GM23338 (cell line): Measurements from ENCODE around the gene TRPM2. TPM values are rescaled to one million over a fixed set of nuclear protein-coding genes. Genes with fewer than 3 reads are reported as not detected.

Source experiments
- ATAC-seq: fragments of 200-7000 bp; cut with Tn5 transposase; 3 replicates; pipeline ENCODE4 v1.9.1; 2020
- DNase-seq: peaks from one replicate; pipeline ENCODE4 v3.0.0-alpha.2; 2015; ENCODE audit warnings: low spot score
- H2AFZ ChIP-seq: fragments of 200-600 bp; sonication (generic); 2 replicates; pipeline ENCODE4 v1.8.0; 2016; ENCODE audit warnings: antibody characterized with exemption, mild to moderate bottlenecking, moderate library complexity
- H3F3A ChIP-seq: fragments of 200-600 bp; sonication (generic); replicated peaks from 2 replicates; pipeline ENCODE4 v1.8.0; 2017; ENCODE audit warnings: antibody characterized with exemption, mixed run types, low read depth
- H3K27ac ChIP-seq: fragments of 200-600 bp; sonication (generic); 2 replicates; pipeline ENCODE4 v1.6.1; 2016; ENCODE audit warnings: low read depth
- H3K27me3 ChIP-seq: fragments of 200-600 bp; sonication (generic); 2 replicates; pipeline ENCODE4 v1.8.0; 2016; ENCODE audit warnings: mild to moderate bottlenecking, mixed run types, moderate library complexity; ENCODE audit not compliant: insufficient read depth
- H3K36me3 ChIP-seq: fragments of 200-600 bp; sonication (generic); 2 replicates; pipeline ENCODE4 v1.8.0; 2016; ENCODE audit warnings: mild to moderate bottlenecking; ENCODE audit not compliant: insufficient read depth
- H3K4me1 ChIP-seq: fragments of 200-600 bp; sonication (generic); 2 replicates; pipeline ENCODE4 v1.8.0; 2016; ENCODE audit warnings: mild to moderate bottlenecking, moderate library complexity; ENCODE audit not compliant: insufficient read depth
- H3K4me2 ChIP-seq: fragments of 200-600 bp; sonication (generic); 2 replicates; pipeline ENCODE4 v1.7.1; 2017; ENCODE audit warnings: mixed run types
- H3K4me3 ChIP-seq: fragments of 200-600 bp; sonication (generic); 2 replicates; pipeline ENCODE4 v1.6.1; 2016; ENCODE audit warnings: mixed run types
- H3K79me2 ChIP-seq: fragments of 200-600 bp; sonication (generic); replicated peaks from 2 replicates; pipeline ENCODE4 v1.8.0; 2017; ENCODE audit warnings: mild to moderate bottlenecking; ENCODE audit not compliant: insufficient read depth
- H3K9me2 ChIP-seq: fragments of 200-600 bp; sonication (generic); 2 replicates; pipeline ENCODE4 v1.8.0; 2017; ENCODE audit not compliant: insufficient read depth
- H4K20me1 ChIP-seq: fragments of 200-600 bp; sonication (generic); replicated peaks from 2 replicates; pipeline ENCODE4 v1.8.0; 2017; ENCODE audit warnings: mild to moderate bottlenecking; ENCODE audit not compliant: insufficient read depth
- H3K27ac Mint-ChIP-seq: 2 replicates; pipeline ENCODE4 v1.8.0; 2020; ENCODE audit warnings: inconsistent platforms, mild to moderate bottlenecking, moderate library complexity, mixed read lengths
- H3K27me3 Mint-ChIP-seq: 3 replicates; pipeline ENCODE4 v1.8.0; 2022; ENCODE audit warnings: low read depth, mild to moderate bottlenecking, moderate library complexity, mixed read lengths, inconsistent platforms; ENCODE audit not compliant: insufficient read depth, poor library complexity
- H3K36me3 Mint-ChIP-seq: 3 replicates; pipeline ENCODE4 v1.8.0; 2021; ENCODE audit warnings: low read depth, mild to moderate bottlenecking, inconsistent platforms, moderate library complexity, mixed read lengths
- H3K4me1 Mint-ChIP-seq: 3 replicates; pipeline ENCODE4 v1.8.0; 2020; ENCODE audit warnings: mild to moderate bottlenecking, inconsistent platforms, mixed read lengths
- H3K4me3 Mint-ChIP-seq: 3 replicates; pipeline ENCODE4 v1.8.0; 2021; ENCODE audit warnings: moderate library complexity, mild to moderate bottlenecking, inconsistent platforms, mixed read lengths
- H3K9me3 Mint-ChIP-seq: 3 replicates; pipeline ENCODE4 v1.8.0; 2020; ENCODE audit warnings: moderate library complexity, mild to moderate bottlenecking, inconsistent platforms, mixed read lengths
- CREB1 ChIP-seq: fragments of 250-450 bp; sonication (Bioruptor Pico); IDR thresholded peaks from 2 replicates; pipeline ENCODE4 v1.5.0; 2020; ENCODE audit warnings: low read depth, mild to moderate bottlenecking, moderate library complexity
- EZH2 ChIP-seq: fragments of 200-600 bp; sonication (generic); IDR thresholded peaks from one replicate; pipeline ENCODE4 v1.8.0; 2017; ENCODE audit warnings: antibody characterized with exemption, mild to moderate bottlenecking, low read depth; ENCODE audit not compliant: unreplicated experiment
- EZH2phosphoT487 ChIP-seq: fragments of 200-600 bp; sonication (generic); IDR thresholded peaks from one replicate; pipeline ENCODE4 v1.8.1; 2018; ENCODE audit warnings: antibody characterized with exemption; ENCODE audit not compliant: unreplicated experiment
- JUNB ChIP-seq: IDR thresholded peaks from one replicate; pipeline ENCODE4 v1.6.1; 2016; ENCODE audit warnings: antibody characterized with exemption; ENCODE audit not compliant: unreplicated experiment
- NANOG ChIP-seq: IDR thresholded peaks from 2 replicates; pipeline ENCODE4 v1.6.1; 2016; ENCODE audit warnings: antibody characterized with exemption, borderline replicate concordance
- STAT1 ChIP-seq: IDR thresholded peaks from one replicate; pipeline ENCODE4 v1.6.1; 2016; ENCODE audit warnings: antibody characterized with exemption; ENCODE audit not compliant: unreplicated experiment
- ZNF114 ChIP-seq: fragments of 250-450 bp; sonication (Bioruptor Pico); IDR thresholded peaks from 2 replicates; pipeline ENCODE4 v1.5.0; 2020; ENCODE audit warnings: mild to moderate bottlenecking, moderate library complexity
- ZNF331 ChIP-seq: fragments of 250-450 bp; sonication (Bioruptor Pico); IDR thresholded peaks from 2 replicates; pipeline ENCODE4 v1.5.0; 2020; ENCODE audit warnings: low read depth, mild to moderate bottlenecking, moderate library complexity
- polyA plus RNA-seq: library from polyadenylated mRNA; unstranded; fragments of >200 nt; fragmentation: Nextera tagmentation; extraction: Ambion mirVana; gene quantifications from 2 replicates; pipeline ENCODE4 v1.2.1, GENCODE V29; 2016
- total RNA-seq: library from RNA; depleted of rRNA; stranded (reverse); fragments of >200 nt; shearing (Covaris generic); gene quantifications from 2 replicates; pipeline ENCODE4 v1.2.3, GENCODE V29; 2014
- TF ChIP-seq, protein P1 (sequence below): fragments of 250-450 bp; sonication (Bioruptor Pico); IDR thresholded peaks from 2 replicates; pipeline ENCODE4 v1.5.0; 2020; ENCODE audit warnings: mild to moderate bottlenecking, moderate library complexity

Gene TRPM2
- total and polyA plus RNA-seq, 2 experiments from 2014 or later: 0.53 to 0.83 TPM

DNA sequence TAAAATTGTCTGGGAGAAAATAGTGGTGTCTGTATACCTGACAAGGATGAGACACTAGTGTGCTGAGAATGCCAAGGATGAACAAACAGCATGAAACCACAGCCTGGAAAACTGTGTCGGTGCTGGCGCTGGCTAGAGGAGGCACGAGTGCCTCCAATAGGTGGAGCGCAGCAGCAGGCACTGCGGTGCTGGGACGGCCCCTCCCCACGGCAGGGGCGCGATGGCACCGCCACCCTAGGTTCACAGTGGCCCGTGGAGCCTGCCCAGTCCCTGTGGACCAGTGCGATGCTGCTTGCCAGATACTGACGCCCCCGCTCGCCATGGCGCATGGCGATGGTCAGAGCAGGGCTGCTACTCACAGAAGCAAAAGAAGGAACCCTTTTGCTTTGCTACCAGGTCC is 21.0 kb upstream of the TRPM2 start (continued):
- TF ChIP-seq, protein P1, sequence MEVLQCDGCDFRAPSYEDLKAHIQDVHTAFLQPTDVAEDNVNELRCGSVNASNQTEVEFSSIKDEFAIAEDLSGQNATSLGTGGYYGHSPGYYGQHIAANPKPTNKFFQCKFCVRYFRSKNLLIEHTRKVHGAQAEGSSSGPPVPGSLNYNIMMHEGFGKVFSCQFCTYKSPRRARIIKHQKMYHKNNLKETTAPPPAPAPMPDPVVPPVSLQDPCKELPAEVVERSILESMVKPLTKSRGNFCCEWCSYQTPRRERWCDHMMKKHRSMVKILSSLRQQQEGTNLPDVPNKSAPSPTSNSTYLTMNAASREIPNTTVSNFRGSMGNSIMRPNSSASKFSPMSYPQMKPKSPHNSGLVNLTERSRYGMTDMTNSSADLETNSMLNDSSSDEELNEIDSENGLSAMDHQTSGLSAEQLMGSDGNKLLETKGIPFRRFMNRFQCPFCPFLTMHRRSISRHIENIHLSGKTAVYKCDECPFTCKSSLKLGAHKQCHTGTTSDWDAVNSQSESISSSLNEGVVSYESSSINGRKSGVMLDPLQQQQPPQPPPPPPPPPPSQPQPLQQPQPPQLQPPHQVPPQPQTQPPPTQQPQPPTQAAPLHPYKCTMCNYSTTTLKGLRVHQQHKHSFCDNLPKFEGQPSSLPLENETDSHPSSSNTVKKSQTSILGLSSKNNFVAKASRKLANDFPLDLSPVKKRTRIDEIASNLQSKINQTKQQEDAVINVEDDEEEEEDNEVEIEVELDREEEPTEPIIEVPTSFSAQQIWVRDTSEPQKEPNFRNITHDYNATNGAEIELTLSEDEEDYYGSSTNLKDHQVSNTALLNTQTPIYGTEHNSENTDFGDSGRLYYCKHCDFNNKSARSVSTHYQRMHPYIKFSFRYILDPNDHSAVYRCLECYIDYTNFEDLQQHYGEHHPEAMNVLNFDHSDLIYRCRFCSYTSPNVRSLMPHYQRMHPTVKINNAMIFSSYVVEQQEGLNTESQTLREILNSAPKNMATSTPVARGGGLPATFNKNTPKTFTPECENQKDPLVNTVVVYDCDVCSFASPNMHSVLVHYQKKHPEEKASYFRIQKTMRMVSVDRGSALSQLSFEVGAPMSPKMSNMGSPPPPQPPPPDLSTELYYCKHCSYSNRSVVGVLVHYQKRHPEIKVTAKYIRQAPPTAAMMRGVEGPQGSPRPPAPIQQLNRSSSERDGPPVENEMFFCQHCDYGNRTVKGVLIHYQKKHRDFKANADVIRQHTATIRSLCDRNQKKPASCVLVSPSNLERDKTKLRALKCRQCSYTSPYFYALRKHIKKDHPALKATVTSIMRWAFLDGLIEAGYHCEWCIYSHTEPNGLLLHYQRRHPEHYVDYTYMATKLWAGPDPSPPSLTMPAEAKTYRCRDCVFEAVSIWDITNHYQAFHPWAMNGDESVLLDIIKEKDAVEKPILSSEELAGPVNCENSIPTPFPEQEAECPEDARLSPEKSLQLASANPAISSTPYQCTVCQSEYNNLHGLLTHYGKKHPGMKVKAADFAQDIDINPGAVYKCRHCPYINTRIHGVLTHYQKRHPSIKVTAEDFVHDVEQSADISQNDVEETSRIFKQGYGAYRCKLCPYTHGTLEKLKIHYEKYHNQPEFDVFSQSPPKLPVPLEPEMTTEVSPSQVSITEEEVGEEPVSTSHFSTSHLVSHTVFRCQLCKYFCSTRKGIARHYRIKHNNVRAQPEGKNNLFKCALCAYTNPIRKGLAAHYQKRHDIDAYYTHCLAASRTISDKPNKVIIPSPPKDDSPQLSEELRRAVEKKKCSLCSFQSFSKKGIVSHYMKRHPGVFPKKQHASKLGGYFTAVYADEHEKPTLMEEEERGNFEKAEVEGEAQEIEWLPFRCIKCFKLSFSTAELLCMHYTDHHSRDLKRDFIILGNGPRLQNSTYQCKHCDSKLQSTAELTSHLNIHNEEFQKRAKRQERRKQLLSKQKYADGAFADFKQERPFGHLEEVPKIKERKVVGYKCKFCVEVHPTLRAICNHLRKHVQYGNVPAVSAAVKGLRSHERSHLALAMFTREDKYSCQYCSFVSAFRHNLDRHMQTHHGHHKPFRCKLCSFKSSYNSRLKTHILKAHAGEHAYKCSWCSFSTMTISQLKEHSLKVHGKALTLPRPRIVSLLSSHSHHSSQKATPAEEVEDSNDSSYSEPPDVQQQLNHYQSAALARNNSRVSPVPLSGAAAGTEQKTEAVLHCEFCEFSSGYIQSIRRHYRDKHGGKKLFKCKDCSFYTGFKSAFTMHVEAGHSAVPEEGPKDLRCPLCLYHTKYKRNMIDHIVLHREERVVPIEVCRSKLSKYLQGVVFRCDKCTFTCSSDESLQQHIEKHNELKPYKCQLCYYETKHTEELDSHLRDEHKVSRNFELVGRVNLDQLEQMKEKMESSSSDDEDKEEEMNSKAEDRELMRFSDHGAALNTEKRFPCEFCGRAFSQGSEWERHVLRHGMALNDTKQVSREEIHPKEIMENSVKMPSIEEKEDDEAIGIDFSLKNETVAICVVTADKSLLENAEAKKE (CRISPR knock-in tag): no peak
- TF ChIP-seq EZH2phosphoT487: no peak
- TF ChIP-seq ZNF331 (CRISPR knock-in tag): no peak
- no peak for TF ChIP-seq CREB1
- TF ChIP-seq STAT1: no peak
- TF ChIP-seq JUNB: no peak
- TF ChIP-seq NANOG: no peak

DNA sequence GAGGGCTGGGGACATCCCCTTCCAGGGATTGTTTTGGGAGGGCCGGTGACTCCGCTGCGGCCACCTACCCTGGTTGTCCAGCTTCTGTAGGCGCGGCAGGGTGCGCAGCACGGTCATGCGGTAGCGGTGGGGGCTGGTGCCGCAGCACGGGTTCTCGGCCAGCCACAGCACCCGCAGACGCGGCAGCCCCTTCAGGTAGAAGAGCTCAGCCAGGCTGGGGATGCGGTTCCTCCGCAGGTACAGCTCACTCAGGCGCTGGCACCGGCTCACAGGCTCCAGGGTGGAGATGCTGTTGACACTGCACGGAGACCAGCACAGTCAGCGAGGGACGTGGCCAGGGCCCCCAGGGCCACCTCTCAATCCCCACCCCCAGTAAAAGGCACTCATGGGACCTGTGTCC is 20.5 kb upstream of the TRPM2 start:
- Mint-ChIP-seq H3K4me1 (peaks cover 4% of the 10 kb centered on the region), H3K27me3 (peaks cover 3% of the 10 kb centered on the region), H3K9me3 (no peaks in the 10 kb centered on the region), H3K27ac (no peak overlapping the region), H3K36me3 (no peaks in the 10 kb centered on the region; the same call in 2 of the 3 replicates), H3K4me3 (no peak overlapping the region)
- H3K27me3 ChIP-seq: no peaks in the 10 kb centered on the region
- ATAC-seq: no peak
- TF ChIP-seq EZH2: no peak
- TF ChIP-seq, protein P1 (CRISPR knock-in tag): no peak
- no peak for TF ChIP-seq ZNF114 (CRISPR knock-in tag)
- no peak for TF ChIP-seq CREB1
- TF ChIP-seq ZNF331 (CRISPR knock-in tag): no peak
- H3K79me2 ChIP-seq: no peaks in the 10 kb centered on the region
- no peak for DNase-seq
- no peaks in the 10 kb centered on the region for H3K9me2 ChIP-seq
- H3K36me3 ChIP-seq: no peaks in the 10 kb centered on the region
- peaks cover 3% of the 10 kb centered on the region; the same call in 1 of the 2 replicates for H3F3A ChIP-seq
- no peak overlapping the region for H3K4me2 ChIP-seq
- H4K20me1 ChIP-seq: no peaks in the 10 kb centered on the region
- no peak overlapping the region for H2AFZ ChIP-seq
- no peaks in the 10 kb centered on the region for H3K4me1 ChIP-seq
- no peak overlapping the region for H3K27ac ChIP-seq
- H3K4me3 ChIP-seq: no peak overlapping the region
